WI38 (cell line): ENCODE results near the gene KDF1.
"Not testable (repeated sequence)": the region's sequence is repeated elsewhere in the genome, so short reads cannot be mapped to it uniquely, and the experiment has no call there.

Source experiments
- H3K4me3 ChIP-seq: 2 replicates; pipeline ENCODE4 v1.5.1; 2011; ENCODE audit warnings: low read depth, mild to moderate bottlenecking, control low read depth, low read length
- CTCF ChIP-seq: IDR thresholded peaks from 2 replicates; pipeline ENCODE4 v1.5.1; 2012; ENCODE audit warnings: low read depth, mild to moderate bottlenecking, control low read depth, low read length

Gene KDF1

GRCh38 chr1:26951821-26952497 lies 8.3 kb downstream of the KDF1 start:
- no peak overlapping the region for H3K4me3 ChIP-seq
- TF ChIP-seq CTCF, result no peak

- TF ChIP-seq CTCF, result no peak
- H3K4me3 ChIP-seq, result no peak overlapping the region
These were observed 9.1 kb downstream of the KDF1 start for GRCh38 chr1:26951216-26951615.

GRCh38 chr1:26950602-26951001 lies 9.7 kb downstream of the KDF1 start:
- no peak overlapping the region for H3K4me3 ChIP-seq
- TF ChIP-seq CTCF, result no peak

GRCh38 chr1:26949926-26950319 lies 10.3 kb downstream of the KDF1 start:
- TF ChIP-seq CTCF, result no peak

GRCh38 chr1:26949266-26949925 lies 10.9 kb downstream of the KDF1 start:
- no peak overlapping the region for H3K4me3 ChIP-seq
- no peak for TF ChIP-seq CTCF

More at GRCh38 chr1:26949926-26950319, 10.3 kb downstream of the KDF1 start:
- H3K4me3 ChIP-seq, result no peak overlapping the region

- not testable (repeated sequence) for H3K4me3 ChIP-seq
These were observed 11.6 kb downstream of the KDF1 start for GRCh38 chr1:26948725-26949057.

GRCh38 chr1:26946270-26946669 lies 14.0 kb downstream of the KDF1 start:
- H3K4me3 ChIP-seq, result no peak overlapping the region
- no peak for TF ChIP-seq CTCF

- TF ChIP-seq CTCF, result no peak
- no peak overlapping the region for H3K4me3 ChIP-seq
These were observed 14.5 kb downstream of the KDF1 start for GRCh38 chr1:26945728-26946127.
